SU-DHL-6 (cell line): Measurements from ENCODE around the gene GRB10.

Experiments used
- H2AFZ ChIP-seq: fragments of 200-600 bp; sonication (generic); 2 replicates; pipeline ENCODE4 v1.6.1; 2014; ENCODE audit warnings: low read depth, mild to moderate bottlenecking, moderate library complexity, mixed read lengths, antibody characterized with exemption, low read length; ENCODE audit not compliant: severe bottlenecking
- H3F3A ChIP-seq: fragments of 200-600 bp; shearing (Covaris generic); 2 replicates; pipeline ENCODE4 v1.6.0; 2016; ENCODE audit warnings: antibody characterized with exemption, mild to moderate bottlenecking; ENCODE audit not compliant: insufficient read depth
- H3K27ac ChIP-seq: fragments of 200-600 bp; sonication (generic); 2 replicates; pipeline ENCODE4 v1.5.1; 2016; ENCODE audit warnings: low read depth, mild to moderate bottlenecking, low read length, moderate library complexity, mixed read lengths
- H3K27me3 ChIP-seq: fragments of 200-600 bp; sonication (generic), shearing (Covaris generic); 2 replicates; pipeline ENCODE4 v1.6.0; 2014; ENCODE audit warnings: mild to moderate bottlenecking, low read length
- H3K36me3 ChIP-seq: fragments of 200-600 bp; sonication (generic); 2 replicates; pipeline ENCODE4 v1.6.1; 2014; ENCODE audit warnings: mild to moderate bottlenecking, low read length, mixed read lengths
- H3K4me2 ChIP-seq: fragments of 300-600, 200-600 bp; shearing (Covaris generic), sonication (generic); 2 replicates; pipeline ENCODE4 v1.6.0; 2014; ENCODE audit warnings: low read length, low read depth, mild to moderate bottlenecking; ENCODE audit not compliant: poor library complexity, severe bottlenecking
- H3K4me3 ChIP-seq: fragments of 200-600 bp; sonication (generic); 2 replicates; pipeline ENCODE4 v1.5.1; 2014; ENCODE audit warnings: antibody characterized with exemption, low read length, mild to moderate bottlenecking, mixed read lengths; ENCODE audit not compliant: insufficient read depth, poor library complexity, severe bottlenecking
- H3K79me2 ChIP-seq: fragments of 200-600 bp; sonication (generic); 2 replicates; pipeline ENCODE4 v1.6.1; 2014; ENCODE audit warnings: mild to moderate bottlenecking, low read length, moderate library complexity; ENCODE audit not compliant: insufficient read depth
- H3K9ac ChIP-seq: fragments of 200-600 bp; sonication (generic); 2 replicates; pipeline ENCODE4 v1.7.0; 2014; ENCODE audit warnings: mild to moderate bottlenecking, low read length
- H3K9me2 ChIP-seq: fragments of 200-600 bp; sonication (generic); replicated peaks from 2 replicates; pipeline ENCODE4 v1.6.1; 2014; ENCODE audit warnings: low read length; ENCODE audit not compliant: insufficient read depth
- H3K9me3 ChIP-seq: fragments of 200-600 bp; sonication (generic); 2 replicates; pipeline ENCODE4 v1.6.1; 2014; ENCODE audit warnings: low read length, mixed read lengths; ENCODE audit not compliant: insufficient read depth
- H4K20me1 ChIP-seq: fragments of 200-600 bp; sonication (generic); 2 replicates; pipeline ENCODE4 v1.6.1; 2014; ENCODE audit warnings: low read depth, mild to moderate bottlenecking, antibody characterized with exemption, low read length, moderate library complexity, mixed read lengths
- EZH2phosphoT487 ChIP-seq: fragments of 200-600 bp; sonication (generic), shearing (Covaris generic); conservative IDR thresholded peaks from 2 replicates; pipeline ENCODE4 v1.6.1; 2018; ENCODE audit warnings: mild to moderate bottlenecking, antibody characterized with exemption, low read length, moderate library complexity, mixed read lengths
- TF ChIP-seq, protein P1 (sequence below): fragments of 200-600 bp; sonication (generic); IDR thresholded peaks from one replicate; pipeline ENCODE4 v1.5.1; 2017; ENCODE audit warnings: antibody characterized with exemption, mild to moderate bottlenecking, low read length, moderate library complexity; ENCODE audit not compliant: insufficient read depth, poor library complexity, severe bottlenecking

GRB10 gene

DNA sequence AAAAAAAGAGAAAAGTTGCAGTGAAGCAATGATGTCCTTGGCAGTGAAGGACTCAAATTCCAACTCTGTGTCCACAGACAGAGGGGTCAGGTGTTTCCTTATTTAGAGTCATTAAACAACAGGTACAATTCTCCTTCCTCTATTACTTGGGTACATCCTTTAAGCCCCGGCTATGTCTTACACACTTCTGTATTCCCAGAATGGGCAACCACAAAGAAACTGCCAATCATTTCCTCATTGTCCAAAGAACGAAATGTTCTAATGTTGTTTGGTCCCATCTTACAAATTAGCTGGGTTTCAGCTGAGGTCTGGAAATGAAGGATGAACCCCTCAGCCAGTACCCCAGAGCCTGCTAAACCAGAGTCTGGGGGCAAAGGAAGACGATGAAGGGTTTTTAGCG lies 59.5 kb downstream of the GRB10 start:
- no peak overlapping the region for H3K9ac ChIP-seq
- H3K9me2 ChIP-seq = no peaks in the 10 kb centered on the region
- no peaks in the 10 kb centered on the region for H3K36me3 ChIP-seq
- TF ChIP-seq, protein P1, sequence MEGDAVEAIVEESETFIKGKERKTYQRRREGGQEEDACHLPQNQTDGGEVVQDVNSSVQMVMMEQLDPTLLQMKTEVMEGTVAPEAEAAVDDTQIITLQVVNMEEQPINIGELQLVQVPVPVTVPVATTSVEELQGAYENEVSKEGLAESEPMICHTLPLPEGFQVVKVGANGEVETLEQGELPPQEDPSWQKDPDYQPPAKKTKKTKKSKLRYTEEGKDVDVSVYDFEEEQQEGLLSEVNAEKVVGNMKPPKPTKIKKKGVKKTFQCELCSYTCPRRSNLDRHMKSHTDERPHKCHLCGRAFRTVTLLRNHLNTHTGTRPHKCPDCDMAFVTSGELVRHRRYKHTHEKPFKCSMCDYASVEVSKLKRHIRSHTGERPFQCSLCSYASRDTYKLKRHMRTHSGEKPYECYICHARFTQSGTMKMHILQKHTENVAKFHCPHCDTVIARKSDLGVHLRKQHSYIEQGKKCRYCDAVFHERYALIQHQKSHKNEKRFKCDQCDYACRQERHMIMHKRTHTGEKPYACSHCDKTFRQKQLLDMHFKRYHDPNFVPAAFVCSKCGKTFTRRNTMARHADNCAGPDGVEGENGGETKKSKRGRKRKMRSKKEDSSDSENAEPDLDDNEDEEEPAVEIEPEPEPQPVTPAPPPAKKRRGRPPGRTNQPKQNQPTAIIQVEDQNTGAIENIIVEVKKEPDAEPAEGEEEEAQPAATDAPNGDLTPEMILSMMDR = no peak
- TF ChIP-seq EZH2phosphoT487 = no peak
- no peak overlapping the region for H2AFZ ChIP-seq
- no peak overlapping the region for H3K27ac ChIP-seq
- H3K4me3 ChIP-seq = no peak overlapping the region
- no peaks in the 10 kb centered on the region for H3K27me3 ChIP-seq
- no peaks in the 10 kb centered on the region for H3K79me2 ChIP-seq
- H3K4me2 ChIP-seq = no peak overlapping the region
- H4K20me1 ChIP-seq = no peaks in the 10 kb centered on the region
- no peaks in the 10 kb centered on the region for H3K9me3 ChIP-seq
- no peaks in the 10 kb centered on the region for H3F3A ChIP-seq

DNA sequence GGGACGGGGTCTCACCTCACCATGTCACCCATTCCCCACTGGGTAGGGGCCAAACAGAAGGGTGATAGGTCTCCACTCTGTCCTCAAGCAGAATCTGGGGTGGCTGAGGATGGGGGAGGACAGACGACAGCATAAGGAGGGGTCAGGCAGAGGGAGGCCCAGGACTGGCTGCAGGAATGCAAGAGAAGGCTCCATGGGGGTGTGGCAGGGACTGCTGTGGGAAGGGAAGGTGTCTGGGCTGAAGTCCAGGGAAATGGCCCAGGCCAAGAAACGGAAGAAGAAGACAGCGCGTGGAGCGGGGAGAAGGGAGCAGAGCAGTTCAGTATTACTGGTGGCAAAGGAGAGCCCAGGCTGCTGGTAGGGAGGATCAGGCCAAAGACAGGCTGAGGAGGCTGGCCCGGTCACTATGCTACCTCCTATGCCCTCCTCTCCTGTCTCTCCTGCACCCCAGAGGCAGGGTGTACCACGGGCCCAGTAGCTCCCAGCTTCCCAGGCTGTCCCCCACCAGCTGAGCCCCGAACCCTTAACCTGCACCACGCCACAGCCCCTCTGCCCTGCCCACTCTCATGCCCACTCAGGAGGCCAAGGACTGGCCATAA lies 60.9 kb downstream of the GRB10 start:
- H2AFZ ChIP-seq = no peak overlapping the region

DNA sequence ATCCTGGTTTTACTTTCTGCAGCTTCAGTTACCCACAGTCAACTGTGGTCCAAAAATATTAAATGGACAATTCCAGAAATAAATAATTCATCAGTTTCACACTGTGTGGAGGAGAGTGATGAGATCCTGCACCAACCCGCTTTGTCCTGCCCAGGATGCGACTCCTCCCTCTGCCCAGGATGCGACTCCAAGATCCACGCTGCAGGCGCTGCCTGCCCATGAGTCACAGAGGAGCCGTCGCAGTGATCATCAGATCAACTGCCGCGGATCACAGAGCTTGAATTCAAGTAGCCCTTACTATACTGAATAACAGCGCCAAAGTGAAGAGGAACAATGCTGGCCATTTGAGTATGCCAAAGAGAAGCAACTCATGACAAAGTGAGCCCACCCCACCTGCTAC lies 61.5 kb downstream of the GRB10 start:
- no peak overlapping the region for H3K27ac ChIP-seq
- no peaks in the 10 kb centered on the region for H3K9me2 ChIP-seq
- no peaks in the 10 kb centered on the region for H3K27me3 ChIP-seq
- no peak overlapping the region for H2AFZ ChIP-seq
- H3F3A ChIP-seq = no peaks in the 10 kb centered on the region
- H3K4me3 ChIP-seq = no peak overlapping the region
- no peak overlapping the region for H3K4me2 ChIP-seq
- no peak overlapping the region for H3K9ac ChIP-seq
- H3K36me3 ChIP-seq = no peaks in the 10 kb centered on the region
- H4K20me1 ChIP-seq = no peaks in the 10 kb centered on the region
- no peaks in the 10 kb centered on the region for H3K79me2 ChIP-seq
- TF ChIP-seq EZH2phosphoT487 = no peak
- TF ChIP-seq, protein P1 = no peak
- no peaks in the 10 kb centered on the region for H3K9me3 ChIP-seq

More for the DNA sequence above, 60.9 kb downstream of the GRB10 start:
- Histone ChIP-seq H4K20me1 (no peaks in the 10 kb centered on the region), H3F3A (no peaks in the 10 kb centered on the region), H3K27ac (no peak overlapping the region), H3K4me3 (no peak overlapping the region), H3K79me2 (no peaks in the 10 kb centered on the region), H3K9me3 (no peaks in the 10 kb centered on the region), H3K36me3 (no peaks in the 10 kb centered on the region), H3K4me2 (no peak overlapping the region), H3K9me2 (no peaks in the 10 kb centered on the region), H3K27me3 (no peaks in the 10 kb centered on the region), H3K9ac (no peak overlapping the region)
- TF ChIP-seq, protein P1 = no peak
- no peak for TF ChIP-seq EZH2phosphoT487
